Epithelial cell of proximal tubule (primary cell): ENCODE data around the gene GABPA. TPM values are rescaled to one million over a fixed set of nuclear protein-coding genes. Genes with fewer than 3 reads are reported as not detected.
A peak's percentile ranks its signal among the peaks of the same experiment; 100 is the strongest.

Experiments used
- DNase-seq: peaks from one replicate; pipeline ENCODE4 v3.0.0-alpha.2; 2011; ENCODE audit warnings: low read depth
- H3K4me3 ChIP-seq: 2 replicates; pipeline ENCODE4 v1.5.1; 2011; ENCODE audit warnings: low read depth, mild to moderate bottlenecking, low read length
- total RNA-seq: library from RNA; depleted of rRNA; stranded (reverse); fragments of >200 nt; gene quantifications from 2 replicates; pipeline ENCODE4 v1.2.3, GENCODE V29; 2015
- TF ChIP-seq, protein P1 (sequence below): conservative IDR thresholded peaks from 2 replicates; pipeline ENCODE4 v1.5.1; 2012; ENCODE audit warnings: low read depth, mild to moderate bottlenecking, low read length

GABPA gene
- total RNA-seq, 1 donor from 2014 or later, result 11.4 TPM

DNA sequence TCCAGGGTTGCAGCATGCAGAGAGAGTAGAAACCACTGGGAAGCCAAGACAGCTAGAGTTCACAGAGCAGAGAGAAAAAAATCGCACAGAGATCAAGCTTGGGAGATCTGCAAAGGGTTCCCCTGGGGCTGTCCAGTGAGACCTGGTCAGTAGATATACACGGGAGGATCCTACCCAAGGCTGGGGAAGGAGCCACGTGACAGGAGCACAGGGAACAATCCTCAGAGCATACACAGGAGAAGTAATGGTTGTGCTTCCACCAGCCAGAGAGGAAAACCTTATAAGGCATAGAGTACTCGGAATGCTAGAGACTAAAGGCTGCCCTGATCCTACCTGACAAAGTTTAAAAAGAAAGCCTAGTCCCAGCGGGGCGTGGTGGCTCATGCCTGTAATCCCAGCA, 53.9 kb downstream of the GABPA start:
- DNase-seq, result no peak
- TF ChIP-seq, protein P1, sequence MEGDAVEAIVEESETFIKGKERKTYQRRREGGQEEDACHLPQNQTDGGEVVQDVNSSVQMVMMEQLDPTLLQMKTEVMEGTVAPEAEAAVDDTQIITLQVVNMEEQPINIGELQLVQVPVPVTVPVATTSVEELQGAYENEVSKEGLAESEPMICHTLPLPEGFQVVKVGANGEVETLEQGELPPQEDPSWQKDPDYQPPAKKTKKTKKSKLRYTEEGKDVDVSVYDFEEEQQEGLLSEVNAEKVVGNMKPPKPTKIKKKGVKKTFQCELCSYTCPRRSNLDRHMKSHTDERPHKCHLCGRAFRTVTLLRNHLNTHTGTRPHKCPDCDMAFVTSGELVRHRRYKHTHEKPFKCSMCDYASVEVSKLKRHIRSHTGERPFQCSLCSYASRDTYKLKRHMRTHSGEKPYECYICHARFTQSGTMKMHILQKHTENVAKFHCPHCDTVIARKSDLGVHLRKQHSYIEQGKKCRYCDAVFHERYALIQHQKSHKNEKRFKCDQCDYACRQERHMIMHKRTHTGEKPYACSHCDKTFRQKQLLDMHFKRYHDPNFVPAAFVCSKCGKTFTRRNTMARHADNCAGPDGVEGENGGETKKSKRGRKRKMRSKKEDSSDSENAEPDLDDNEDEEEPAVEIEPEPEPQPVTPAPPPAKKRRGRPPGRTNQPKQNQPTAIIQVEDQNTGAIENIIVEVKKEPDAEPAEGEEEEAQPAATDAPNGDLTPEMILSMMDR, result no peak
- H3K4me3 ChIP-seq, result no peak overlapping the region

DNA sequence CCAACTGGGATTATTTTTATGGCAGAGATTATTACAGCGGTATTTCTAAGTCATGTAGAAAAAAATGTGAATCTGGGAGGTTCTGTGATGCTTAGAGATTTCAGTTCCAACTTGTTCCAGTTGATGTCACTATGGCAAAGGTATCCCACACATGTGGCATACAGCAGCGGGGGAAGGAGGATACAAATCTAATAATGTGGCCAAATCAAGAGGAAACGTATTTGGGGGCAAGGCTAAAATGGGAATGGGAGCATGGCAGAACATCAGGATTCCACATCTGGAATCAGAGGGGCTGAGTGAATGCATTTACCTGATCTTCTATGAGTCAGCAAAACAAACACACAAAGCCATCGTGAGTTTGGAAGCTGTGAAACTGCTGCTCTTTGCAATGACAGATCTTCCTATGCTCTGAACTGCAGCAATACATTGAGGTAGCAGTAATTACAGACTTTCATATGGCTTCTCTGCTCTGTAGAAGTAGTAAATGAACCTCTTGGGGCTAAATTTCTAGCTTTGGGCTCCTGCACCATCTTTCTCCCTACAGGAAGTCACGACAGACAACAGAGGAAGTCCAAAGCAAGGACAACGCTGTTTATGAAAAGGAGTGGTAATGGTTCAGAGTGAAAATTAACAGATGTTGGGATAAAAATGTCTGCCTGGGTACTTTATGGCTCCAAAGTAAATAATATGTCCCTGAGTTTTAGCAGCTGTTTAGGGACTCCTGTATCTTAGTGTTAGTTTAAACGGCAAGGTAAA, 55.5 kb downstream of the GABPA start:
- TF ChIP-seq, protein P1, result peak; percentile 63
- peak overlapping the region; percentile 47 for H3K4me3 ChIP-seq
- DNase-seq, result no peak

DNA sequence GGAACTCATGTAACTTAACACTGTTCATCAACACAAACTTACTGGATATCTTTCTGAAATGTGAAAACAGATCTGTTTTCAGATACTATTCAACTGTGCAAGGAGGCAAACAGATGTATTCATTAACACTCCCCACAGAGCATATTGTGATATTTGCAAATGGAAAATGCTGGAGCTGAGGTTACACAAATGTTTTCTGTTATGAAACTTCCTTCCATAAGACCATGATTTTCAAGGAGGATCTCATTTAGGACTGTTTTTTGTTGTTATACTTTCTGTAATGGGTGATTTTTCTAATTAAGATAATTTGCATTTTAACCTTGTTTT, 56.1 kb downstream of the GABPA start:
- no peak for DNase-seq

DNA sequence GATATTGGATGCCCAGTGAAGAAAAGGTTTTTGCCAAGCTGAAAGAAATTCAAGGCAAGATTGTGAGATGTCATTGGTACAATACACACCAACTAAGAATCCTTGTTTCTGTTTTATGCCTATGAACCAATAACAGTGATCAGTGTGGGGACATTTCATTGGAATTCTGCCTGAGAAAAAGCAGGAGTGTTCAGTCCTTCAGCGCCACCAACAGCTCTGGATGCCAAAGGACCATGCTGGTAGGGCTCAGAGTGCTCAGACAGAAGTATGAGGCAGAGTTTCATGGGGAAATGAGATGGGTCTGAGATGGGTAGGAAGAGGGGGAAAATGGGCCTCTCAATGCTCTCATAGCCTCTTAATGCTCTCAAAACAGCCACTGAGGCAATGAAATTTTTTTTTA, 56.5 kb downstream of the GABPA start:
- DNase-seq, result no peak
- TF ChIP-seq, protein P1, result no peak

More for the DNA sequence above, 56.1 kb downstream of the GABPA start:
- TF ChIP-seq, protein P1, result no peak
- peak overlapping the region; percentile 47 for H3K4me3 ChIP-seq

DNA sequence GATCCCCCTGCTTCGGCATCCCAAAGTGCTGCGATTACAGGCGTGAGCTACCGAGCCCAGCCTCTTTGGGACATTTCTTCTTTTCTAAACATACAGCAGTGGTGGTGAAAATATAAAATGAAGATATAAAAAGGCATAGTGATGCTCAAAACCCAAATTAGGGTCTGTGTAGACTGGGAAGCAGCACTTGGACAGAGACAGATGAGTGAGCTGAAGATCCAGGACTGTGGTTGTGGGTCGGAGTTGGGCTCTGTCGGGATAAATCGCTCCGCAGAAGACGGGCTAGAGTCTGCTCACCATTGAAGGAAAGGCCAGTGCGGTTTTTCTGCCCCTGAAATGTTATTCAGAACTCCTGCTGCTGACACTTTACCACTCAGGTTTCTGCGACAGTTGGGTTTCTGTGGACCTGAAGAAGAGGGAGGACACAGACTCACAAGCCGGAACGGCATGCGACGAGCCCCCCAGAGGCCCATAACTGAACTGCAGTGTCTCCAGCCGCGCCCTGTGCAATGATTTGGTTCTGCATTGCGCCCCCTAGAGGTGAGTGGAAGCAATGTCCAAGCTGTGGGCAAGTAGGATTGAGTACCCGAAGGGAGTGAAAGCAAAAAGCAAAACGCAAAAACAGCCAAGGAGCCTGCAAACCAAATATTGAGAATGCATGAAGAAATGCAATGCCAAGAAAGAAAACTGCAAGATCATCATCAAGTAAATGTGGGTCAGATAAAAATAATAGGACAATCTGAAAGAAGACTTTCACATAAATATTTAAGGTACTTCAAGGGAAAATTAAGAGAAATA, 66.6 kb downstream of the GABPA start:
- TF ChIP-seq, protein P1, result peak; percentile 100
- no peak overlapping the region for H3K4me3 ChIP-seq

More for the DNA sequence above, 56.5 kb downstream of the GABPA start:
- no peak overlapping the region for H3K4me3 ChIP-seq

DNA sequence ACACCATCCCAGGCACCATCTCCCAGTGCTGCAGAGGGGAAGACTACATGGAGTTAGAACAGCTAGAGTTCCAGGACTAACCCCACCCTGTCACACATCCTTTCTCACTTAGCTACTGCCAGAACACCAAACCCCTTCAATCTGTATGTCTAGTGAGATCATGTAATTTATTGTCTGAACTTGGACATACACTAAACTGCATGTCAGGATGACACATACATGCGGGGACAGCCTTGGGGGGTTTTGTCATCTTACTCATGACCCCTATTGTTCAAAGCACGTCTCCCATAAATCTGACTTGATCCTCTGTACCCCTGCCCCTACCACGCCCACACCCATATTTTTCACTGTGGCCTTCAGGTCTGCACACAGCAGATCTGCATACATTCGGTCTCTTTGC, 71.3 kb downstream of the GABPA start:
- H3K4me3 ChIP-seq, result no peak overlapping the region
- no peak for DNase-seq
- TF ChIP-seq, protein P1, result no peak

More for the DNA sequence above, 66.6 kb downstream of the GABPA start:
- no peak for DNase-seq
